H1 (cell line): ENCODE measurements around the gene ARHGEF1. TPM values are rescaled to one million over a fixed set of nuclear protein-coding genes. Genes with fewer than 3 reads are reported as not detected.
A peak's percentile ranks its signal among the peaks of the same experiment; 100 is the strongest.

Experiments used
- EP300 ChIP-seq, 2 experiments: IDR thresholded peaks; 1 replicate in 1 of 2; 2 replicates in 1 of 2; pipeline ENCODE4 v1.6.1; 2011 to 2012; ENCODE audit warnings: low read depth in 2 of 2, low read length in 2 of 2, mild to moderate bottlenecking in 2 of 2, borderline replicate concordance in 1 of 2, inconsistent platforms in 1 of 2, moderate library complexity in 1 of 2
- polyA plus RNA-seq, 7 experiments: library from polyadenylated mRNA; depleted of rRNA in 3 of 7; stranded (reverse) in 5 of 7; unstranded in 2 of 7; fragments of >200 nt in 5 of 7; fragments of 200-250 nt in 2 of 7; gene quantifications; 1 replicate in 5 of 7; 2 replicates in 1 of 7; 4 replicates in 1 of 7; pipeline versions ENCODE4 v1.2.1 to v1.2.3, GENCODE V29; 2011 to 2013; ENCODE audit warnings: missing spikeins in 2 of 7, mixed read lengths in 2 of 7
- total RNA-seq: library from RNA; stranded (reverse); fragmentation: NEBNext Ultra II Directional; extraction: Animal tissue kit (Norgen Biotek cat#: 25700); gene quantifications from 2 replicates; pipeline ENCODE4 v1.2.1, GENCODE V29; 2021

The ARHGEF1 gene
- total and polyA plus RNA-seq, 2 of the 8 experiments (the other 6 are each of a cell fraction or from before 2014, with no cell fraction given): 23.0 to 49.0 TPM

- peak in 1 of 2 experiments; percentile 28; a peak in 1 of 3 replicates for TF ChIP-seq EP300 (IDR thresholded peaks at IDR 0.05; ENCODE audit: borderline replicate concordance in 1 of 2, low read depth in 2 of 2, low read length in 2 of 2)
These were observed 51.9 kb downstream of the ARHGEF1 start (continued) for GRCh38 chr19:41934849-41935374.
